Body of pancreas (tissue), 4 donors: ENCODE results near the gene HOXA11. TPM values are rescaled to one million over a fixed set of nuclear protein-coding genes. Genes with fewer than 3 reads are reported as not detected.
A peak's percentile ranks its signal among the peaks of the same experiment; 100 is the strongest.

Experiments
- ATAC-seq: fragments of 150-250 bp; one replicate; pipeline ENCODE4 v1.9.1; 2016
- DNase-seq, 4 donors: peaks; one replicate each; pipeline ENCODE4 v3.0.0-alpha.2; 2019
- H3K27ac ChIP-seq, 4 donors: fragments of 200-600 bp; sonication (generic); 1 replicate in 3 of 4; 2 replicates in 1 of 4; pipeline versions ENCODE4 v1.5.1 to v1.6.1; 2016 to 2019; ENCODE audit warnings: mild to moderate bottlenecking in 1 of 4, mixed read lengths in 1 of 4, moderate library complexity in 1 of 4
- H3K27me3 ChIP-seq, 2 donors: fragments of 200-600 bp; sonication (generic); one replicate each; pipeline ENCODE4 v1.6.0; 2016; ENCODE audit warnings: mild to moderate bottlenecking in 1 of 2
- H3K36me3 ChIP-seq, 2 donors: fragments of 200-600 bp; sonication (generic); replicated peaks in 1 of 2; 2 replicates each; pipeline ENCODE4 v1.5.1; 2016; ENCODE audit warnings: low read depth in 2 of 2; ENCODE audit not compliant: insufficient read depth in 1 of 2
- H3K4me1 ChIP-seq: fragments of 200-600 bp; sonication (generic); one replicate; pipeline ENCODE4 v1.6.0; 2016
- H3K4me3 ChIP-seq, 2 donors: fragments of 200-600 bp; sonication (generic); 1 replicate in 1 of 2; 2 replicates in 1 of 2; pipeline ENCODE4 v1.5.1; 2016 to 2019
- H3K9me3 ChIP-seq, 3 donors: fragments of 200-600 bp; sonication (generic); 1 replicate in 2 of 3; 2 replicates in 1 of 3; pipeline ENCODE4 v1.5.1; 2016
- POLR2A ChIP-seq, 3 donors: fragments of 450-650 bp; IDR thresholded peaks; one replicate each; pipeline ENCODE4 v1.6.1; 2016; ENCODE audit warnings: antibody characterized with exemption in 3 of 3, mild to moderate bottlenecking in 2 of 3
- WGBS, 2 donors: methylation state at CpG; one replicate each; pipeline ENCODE4 v1.1.5; 2017; 5-methylcytosine and 5-hydroxymethylcytosine counted together
- intact Hi-C: fragments of 100-400 bp; cut with DNase I; formaldehyde crosslinking; loops from one replicate; pipeline ENCODE4 v1.15.1; 2023
- total RNA-seq, 2 donors: library from RNA; depleted of rRNA; stranded (reverse); fragments of >200 nt; gene quantifications; one replicate each; pipeline ENCODE4 v1.1.0, GENCODE V29; 2016
- TF ChIP-seq, protein P1 (sequence below), 7 experiments: fragments of 450-650 bp in 4 of 7; fragments of 200-600 bp in 3 of 7; sonication (generic) in 3 of 7; IDR thresholded peaks; one replicate each; pipeline ENCODE4 v1.5.1; 2016 to 2019; ENCODE audit warnings: antibody characterized with exemption in 7 of 7

The HOXA11 gene
- total RNA-seq, 2 donors from 2014 or later, result not detected

GRCh38 chr7:27200761-27201579 is 15.9 kb upstream of the HOXA11 start:
- H3K4me1 ChIP-seq, result peaks cover 49% of the 10 kb centered on the region
- no peak overlapping the region for H3K27ac ChIP-seq
- DNase-seq, result peak in 1 of 4 donors; percentile 8
- no peaks in the 10 kb centered on the region for H3K9me3 ChIP-seq
- no peak overlapping the region for H3K4me3 ChIP-seq
- 9 to 16% methylated on average over 14 of the region's 14 CpGs for WGBS, 2 donors
- H3K36me3 ChIP-seq, result no peaks in the 10 kb centered on the region
- peaks cover 0 to 91% of the 10 kb centered on the region in 2 donors for H3K27me3 ChIP-seq
- intact Hi-C loops, result loop anchor here (10.0 kb wide), 1 partner anchor 874 kb away; no protein-coding TSS in a partner anchor
- ATAC-seq, result no peak
- no peak for TF ChIP-seq POLR2A (IDR thresholded peaks at IDR 0.05)
- TF ChIP-seq, protein P1, sequence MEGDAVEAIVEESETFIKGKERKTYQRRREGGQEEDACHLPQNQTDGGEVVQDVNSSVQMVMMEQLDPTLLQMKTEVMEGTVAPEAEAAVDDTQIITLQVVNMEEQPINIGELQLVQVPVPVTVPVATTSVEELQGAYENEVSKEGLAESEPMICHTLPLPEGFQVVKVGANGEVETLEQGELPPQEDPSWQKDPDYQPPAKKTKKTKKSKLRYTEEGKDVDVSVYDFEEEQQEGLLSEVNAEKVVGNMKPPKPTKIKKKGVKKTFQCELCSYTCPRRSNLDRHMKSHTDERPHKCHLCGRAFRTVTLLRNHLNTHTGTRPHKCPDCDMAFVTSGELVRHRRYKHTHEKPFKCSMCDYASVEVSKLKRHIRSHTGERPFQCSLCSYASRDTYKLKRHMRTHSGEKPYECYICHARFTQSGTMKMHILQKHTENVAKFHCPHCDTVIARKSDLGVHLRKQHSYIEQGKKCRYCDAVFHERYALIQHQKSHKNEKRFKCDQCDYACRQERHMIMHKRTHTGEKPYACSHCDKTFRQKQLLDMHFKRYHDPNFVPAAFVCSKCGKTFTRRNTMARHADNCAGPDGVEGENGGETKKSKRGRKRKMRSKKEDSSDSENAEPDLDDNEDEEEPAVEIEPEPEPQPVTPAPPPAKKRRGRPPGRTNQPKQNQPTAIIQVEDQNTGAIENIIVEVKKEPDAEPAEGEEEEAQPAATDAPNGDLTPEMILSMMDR (IDR thresholded peaks at IDR 0.05), result no peak

- Histone ChIP-seq H3K27me3 (peaks cover 0 to 90% of the 10 kb centered on the region in 2 donors), H3K36me3 (no peaks in the 10 kb centered on the region), H3K9me3 (no peaks in the 10 kb centered on the region), H3K4me1 (peaks cover 40% of the 10 kb centered on the region), H3K4me3 (no peak within 1 kb of the TSS), H3K27ac (no peak within 1 kb of the TSS)
- ATAC-seq (peak; percentile 40), DNase-seq (peak in 1 of 4 donors; percentile 11)
- 2 to 3% methylated on average over 13 to 71 of the region's 99 CpGs for WGBS, 2 donors
- TF ChIP-seq POLR2A (IDR thresholded peaks at IDR 0.05), result no peak
- TF ChIP-seq, protein P1 (IDR thresholded peaks at IDR 0.05), result no peak
- intact Hi-C loops, result loop anchor here (5.0 to 10.0 kb wide), 5 partner anchors 375 to 895 kb away; no protein-coding TSS in a partner anchor
These were observed 15.1 kb upstream of the HOXA11 start, which contains the start of gene HOXA13 for GRCh38 chr7:27199849-27200760. HOXA13 (minus strand) TSS chr7:27200091; CDS start chr7:27200077, 14 bp downstream.

GRCh38 chr7:27198871-27199801 is 14.1 kb upstream of the HOXA11 start:
- intact Hi-C loops, result loop anchor here (5.0 to 10.0 kb wide), 4 partner anchors 376 to 896 kb away; no protein-coding TSS in a partner anchor
- Histone ChIP-seq H3K9me3 (no peaks in the 10 kb centered on the region), H3K27ac (no peak overlapping the region), H3K36me3 (no peaks in the 10 kb centered on the region), H3K4me3 (no peak overlapping the region), H3K4me1 (peaks cover 35% of the 10 kb centered on the region), H3K27me3 (peaks cover 0 to 90% of the 10 kb centered on the region in 2 donors)
- WGBS, 2 donors, result 2 to 8% methylated on average over 10 to 89 of the region's 93 CpGs
- DNase-seq (peak in 1 of 4 donors; percentile 13), ATAC-seq (peak; percentile 23)
- TF ChIP-seq POLR2A (IDR thresholded peaks at IDR 0.05), result no peak
- TF ChIP-seq, protein P1 (IDR thresholded peaks at IDR 0.05), result no peak
